Endometrial microvascular endothelial cells (primary cell): ENCODE measurements around the gene IDE. TPM values are rescaled to one million over a fixed set of nuclear protein-coding genes. Genes with fewer than 3 reads are reported as not detected.
"Not testable (repeated sequence)": the region's sequence is repeated elsewhere in the genome, so short reads cannot be mapped to it uniquely, and the experiment has no call there.

Source experiments
- in situ Hi-C: cut with HindIII; loops from 2 replicates; pipeline ENCODE4 v1.10.0; 2017; ENCODE audit warnings: low sequenced_read_pairs, low pct_unique_long_range_greater_than_20kb; ENCODE audit errors: inconsistent ontology term
- total RNA-seq: library from RNA; depleted of rRNA; stranded (reverse); fragments of >200 nt; gene quantifications from one replicate; pipeline ENCODE4 v1.2.3, GENCODE V29; 2015; ENCODE audit errors: inconsistent ontology term

Gene IDE
- 37.7 TPM for total RNA-seq

DNA sequence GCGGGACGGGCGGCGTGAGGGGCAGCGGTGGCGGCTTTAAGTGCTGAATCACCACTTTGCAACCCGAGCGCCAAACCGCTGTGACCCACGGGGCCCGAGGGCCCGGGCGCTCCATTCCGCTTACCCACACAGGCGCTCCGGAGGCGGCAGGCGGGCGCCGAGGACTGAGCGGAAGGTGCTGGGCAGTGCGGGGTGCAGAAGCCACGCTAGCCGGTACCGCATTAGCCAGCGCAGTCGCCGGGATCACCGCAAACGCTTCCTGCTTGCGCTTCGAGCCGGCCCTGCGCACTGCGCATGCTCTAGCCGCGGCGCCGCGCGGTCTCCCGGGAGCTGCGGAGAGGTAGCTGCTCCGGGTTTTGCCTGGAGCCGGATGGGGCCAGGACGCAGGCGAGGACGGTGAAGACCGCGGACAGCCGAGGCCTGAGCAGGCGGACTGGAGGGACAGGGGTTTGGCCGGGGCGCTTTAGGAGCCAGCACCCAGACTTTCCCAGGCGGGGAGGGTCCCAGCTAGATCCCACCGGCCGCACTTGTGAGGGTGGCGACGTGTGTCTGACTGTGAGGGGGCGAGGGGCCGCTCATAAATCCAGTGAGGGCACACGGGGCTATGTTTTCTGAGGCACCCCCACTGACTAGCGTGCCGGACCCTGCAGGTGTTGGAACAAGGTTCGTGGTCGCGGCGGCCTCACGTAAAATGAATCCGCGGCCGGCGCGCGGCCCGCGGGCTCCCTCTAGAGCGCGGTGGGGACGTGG, at the start of gene IDE:
IDE (minus strand) TSS at position 296 of the 750 bp plus-strand sequence; CDS start at position 222, 74 bp downstream.
- in situ Hi-C loops, result no loop called here

DNA sequence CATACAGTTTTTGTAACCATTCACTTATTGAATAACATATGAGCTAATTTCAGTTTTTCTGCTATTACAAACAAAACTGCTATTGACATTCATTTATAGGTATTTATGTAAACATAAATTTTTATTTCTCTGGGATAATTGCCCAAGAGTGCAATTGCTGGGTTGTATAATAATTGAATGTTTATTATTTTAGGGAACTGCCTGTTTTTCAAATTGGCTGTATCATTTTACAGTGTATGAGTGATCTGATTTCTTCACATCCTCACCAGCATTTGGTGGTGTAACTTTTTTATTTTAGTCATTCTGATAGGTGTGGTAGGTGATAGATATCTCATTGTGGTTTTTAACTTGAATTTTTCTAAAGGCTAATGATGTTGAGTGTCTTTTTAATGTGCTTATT, 45.5 kb upstream of the IDE start:
- in situ Hi-C loops, result no loop called here

DNA sequence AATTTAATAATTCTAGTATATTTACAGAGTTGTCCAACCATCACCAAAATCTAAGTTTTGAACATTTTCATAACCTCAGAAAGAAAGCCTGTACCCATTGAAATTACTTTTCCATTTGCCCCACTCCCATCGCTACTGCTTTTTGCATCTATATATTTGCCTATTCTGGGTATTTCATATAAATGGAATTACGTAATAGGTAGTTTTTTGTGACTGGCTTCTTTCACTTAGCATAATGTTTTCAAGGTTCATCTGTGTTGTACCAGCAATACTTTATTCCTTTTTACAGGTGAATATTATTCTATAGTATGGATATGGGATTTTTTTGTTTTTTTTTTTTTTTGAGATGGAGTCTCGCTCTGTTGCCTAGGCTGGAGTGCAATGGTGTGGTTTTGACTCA, 41.6 kb upstream of the IDE start:
- in situ Hi-C loops, result no loop called here

DNA sequence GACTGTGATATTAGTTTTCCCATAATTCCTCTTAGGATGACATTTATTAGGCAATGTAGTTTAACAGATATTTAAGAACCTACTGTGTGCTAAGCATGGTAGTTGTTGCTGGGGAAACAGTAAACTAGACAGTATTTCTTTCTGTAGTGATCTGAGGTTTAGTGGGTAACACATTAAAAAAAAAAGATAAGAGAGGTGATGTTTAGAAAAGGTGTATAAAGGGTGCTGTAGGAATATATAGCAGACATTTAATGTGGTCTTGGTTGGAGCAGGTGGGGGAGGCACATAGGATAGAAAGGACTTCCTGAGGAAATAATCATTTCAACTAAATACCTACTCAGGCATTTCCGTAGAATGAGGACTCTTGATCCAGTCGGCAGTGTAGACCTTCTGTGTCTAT, 30.9 kb upstream of the IDE start:
- in situ Hi-C loops, result no loop called here

DNA sequence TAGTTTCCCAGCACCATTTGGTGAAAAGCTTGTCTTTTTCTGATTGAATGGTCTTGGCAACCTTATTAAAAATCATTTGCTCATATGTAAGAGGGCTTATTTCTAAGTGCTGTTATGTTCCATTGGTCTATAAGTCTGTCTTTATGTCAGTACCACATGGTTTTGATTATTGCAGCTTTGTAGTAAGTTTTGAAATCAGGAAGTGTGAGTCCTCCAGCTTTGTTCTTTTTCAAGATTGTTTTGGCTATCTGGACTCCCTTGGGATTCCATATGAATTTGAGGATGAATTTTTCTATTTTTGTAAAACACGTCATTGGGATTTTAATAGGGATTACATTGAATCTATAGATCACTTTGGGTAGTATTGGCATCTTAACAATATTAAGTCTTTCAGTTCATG, 24.4 kb upstream of the IDE start:
- in situ Hi-C loops, result no loop called here

DNA sequence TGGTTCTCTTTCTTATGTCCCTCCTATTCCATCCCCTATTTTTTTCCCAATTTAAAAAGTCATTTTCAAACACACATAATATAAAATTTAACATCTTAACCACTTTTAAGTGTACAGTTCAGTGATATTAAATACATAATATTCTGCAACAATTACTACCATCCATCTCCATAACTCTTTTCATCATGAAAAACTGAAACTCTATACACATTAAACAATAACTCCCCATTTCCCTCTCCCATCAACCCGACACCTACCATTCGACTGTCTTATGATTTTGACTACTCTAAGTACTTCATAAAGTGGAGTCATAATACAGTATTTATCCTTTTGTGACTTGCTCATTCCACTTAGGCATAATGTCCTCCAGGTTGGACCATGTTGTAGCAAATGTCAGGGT, 21.6 kb upstream of the IDE start:
- in situ Hi-C loops, result no loop called here

DNA sequence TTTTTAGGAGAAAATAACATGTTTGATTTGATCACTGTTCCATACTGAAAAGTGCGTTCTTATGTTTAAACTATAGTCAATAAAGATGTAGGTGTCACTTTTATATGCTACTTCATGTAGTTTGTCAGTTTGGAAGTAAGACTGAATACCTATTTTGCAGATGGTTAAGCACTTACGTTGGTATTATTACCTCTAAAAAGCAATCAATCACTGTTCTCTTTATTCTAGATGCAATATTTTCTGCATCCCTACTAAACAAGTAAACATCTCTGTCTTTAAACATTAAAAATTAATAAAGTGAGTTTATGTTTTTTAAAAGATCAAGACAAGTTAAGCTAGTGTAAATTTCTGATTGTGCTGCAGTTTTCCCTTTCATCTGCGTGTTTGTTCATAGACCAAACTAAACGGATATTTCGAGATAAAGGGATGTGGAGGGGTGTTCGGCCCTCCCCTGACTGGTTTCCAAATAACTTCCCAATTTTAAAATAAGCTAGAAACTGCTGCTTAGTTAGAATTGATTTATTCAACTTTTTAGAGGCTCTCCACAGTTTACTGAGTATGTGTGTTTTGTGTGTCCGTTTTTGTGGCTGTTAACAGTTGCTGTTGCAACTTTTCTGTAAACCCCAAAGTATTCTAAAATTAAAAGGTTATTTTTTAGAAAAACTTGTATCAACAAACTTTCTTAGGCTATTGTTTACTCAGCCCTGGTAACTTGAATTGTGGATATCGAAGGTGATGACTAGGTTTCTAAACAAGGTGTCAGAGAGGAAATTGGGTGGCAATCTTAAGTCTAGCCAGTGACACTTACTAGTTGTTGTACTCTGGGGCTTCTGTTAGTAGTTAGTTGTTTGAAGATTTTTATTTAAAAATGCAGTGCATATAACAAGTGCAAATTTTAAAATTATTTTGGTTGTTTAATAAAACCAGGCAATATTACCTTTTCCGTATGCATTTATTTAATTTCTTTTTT, 20.0 kb upstream of the IDE start:
- in situ Hi-C loops, result no loop called here

DNA sequence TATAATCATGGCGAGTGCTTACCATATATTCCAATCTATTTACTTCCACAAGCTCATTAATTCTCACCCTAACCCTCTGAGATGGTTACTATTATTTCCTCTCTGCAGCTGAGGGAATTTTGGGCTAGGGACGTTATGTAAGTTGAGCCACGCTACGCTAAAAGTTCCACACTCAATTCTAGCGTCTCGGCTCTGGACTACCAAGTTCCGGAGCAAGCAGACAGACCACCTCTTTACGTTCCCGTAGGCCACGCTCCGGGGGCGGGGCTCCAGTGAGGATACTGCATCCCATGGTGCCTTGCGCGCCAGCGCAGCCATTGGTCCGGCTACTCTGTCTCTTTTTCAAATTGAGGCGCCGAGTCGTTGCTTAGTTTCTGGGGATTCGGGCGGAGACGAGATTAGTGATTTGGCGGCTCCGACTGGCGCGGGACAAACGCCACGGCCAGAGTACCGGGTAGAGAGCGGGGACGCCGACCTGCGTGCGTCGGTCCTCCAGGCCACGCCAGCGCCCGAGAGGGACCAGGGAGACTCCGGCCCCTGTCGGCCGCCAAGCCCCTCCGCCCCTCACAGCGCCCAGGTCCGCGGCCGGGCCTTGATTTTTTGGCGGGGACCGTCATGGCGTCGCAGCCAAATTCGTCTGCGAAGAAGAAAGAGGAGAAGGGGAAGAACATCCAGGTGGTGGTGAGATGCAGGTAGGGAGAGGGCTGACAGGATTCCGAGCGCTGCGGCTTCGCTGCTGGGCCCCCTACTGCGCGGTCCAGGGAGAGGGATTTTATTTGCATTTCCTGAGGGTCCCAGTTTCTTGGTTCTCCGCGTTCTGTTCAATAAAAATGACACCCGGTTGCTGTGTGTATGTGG, 19.1 kb upstream of the IDE start, which contains the start of gene KIF11:
KIF11 (plus strand) TSS at position 370 of the 858 bp plus-strand sequence; CDS start at position 616, 246 bp downstream.
- in situ Hi-C loops, result no loop called here

DNA sequence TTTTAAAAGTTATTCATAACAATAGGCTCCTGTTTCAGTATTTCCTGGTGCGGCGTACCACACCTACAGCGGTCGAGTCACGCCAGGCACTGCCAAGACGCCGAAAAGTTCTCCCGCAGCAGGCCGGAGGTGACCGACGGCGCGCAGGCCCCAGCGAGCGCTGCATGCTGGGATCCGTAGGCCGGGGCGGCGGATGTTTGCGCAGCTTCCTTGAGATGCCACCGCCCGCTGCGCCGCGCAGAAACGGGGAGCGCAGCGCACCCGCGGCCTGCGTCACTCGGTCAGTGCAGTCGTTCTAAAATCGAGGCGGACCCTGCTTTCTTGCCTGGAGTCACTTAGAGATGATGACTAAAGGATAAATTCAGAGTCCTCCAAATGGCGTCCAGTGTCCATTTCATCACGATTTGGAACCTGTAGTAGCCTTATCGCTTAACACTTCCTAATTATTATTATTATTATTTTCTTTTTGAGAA, 17.7 kb upstream of the IDE start:
- in situ Hi-C loops, result no loop called here

DNA sequence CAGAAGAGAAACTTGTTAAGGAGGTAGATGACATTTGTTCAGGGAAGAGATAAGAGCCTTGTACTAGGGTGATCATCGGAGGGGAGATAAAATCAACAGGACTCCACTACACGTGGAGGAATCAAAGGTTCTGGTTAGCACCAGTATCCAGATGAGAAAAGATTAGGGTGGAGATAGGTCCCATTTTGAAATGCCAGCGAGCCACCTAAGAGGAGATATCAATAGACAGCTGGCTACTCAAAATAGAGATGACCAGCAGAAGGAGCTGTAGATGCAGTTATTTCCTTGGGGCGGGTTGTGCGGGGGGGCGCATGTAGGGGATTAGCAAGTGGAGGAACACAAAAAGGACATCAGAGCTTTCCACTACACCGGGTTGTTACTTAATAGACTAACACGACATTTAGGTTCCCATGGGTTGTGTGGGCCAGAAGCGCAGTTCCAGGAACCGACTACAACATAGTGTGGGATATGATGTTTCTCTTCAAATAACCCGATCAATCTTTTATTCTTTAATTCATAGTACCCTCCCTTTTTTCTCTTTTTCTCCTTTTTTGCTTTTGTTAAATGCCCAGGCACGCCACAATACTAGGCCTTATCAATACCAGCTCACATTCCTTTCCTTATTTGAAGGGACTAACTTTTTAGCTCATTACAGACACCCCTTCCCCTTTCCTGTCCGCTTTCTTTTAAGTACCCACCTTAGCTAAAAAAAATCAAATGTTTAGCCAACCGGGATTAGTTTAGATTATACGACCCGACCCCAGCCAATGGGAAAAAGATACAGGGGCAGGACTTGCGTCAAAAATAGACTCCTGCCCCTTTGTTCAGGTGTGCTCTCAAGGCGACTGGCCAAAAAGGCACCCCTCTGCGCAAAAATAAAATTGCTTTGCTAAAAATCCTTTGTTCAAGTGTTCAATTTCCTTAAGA, 17.0 kb upstream of the IDE start:
- in situ Hi-C loops, result no loop called here

DNA sequence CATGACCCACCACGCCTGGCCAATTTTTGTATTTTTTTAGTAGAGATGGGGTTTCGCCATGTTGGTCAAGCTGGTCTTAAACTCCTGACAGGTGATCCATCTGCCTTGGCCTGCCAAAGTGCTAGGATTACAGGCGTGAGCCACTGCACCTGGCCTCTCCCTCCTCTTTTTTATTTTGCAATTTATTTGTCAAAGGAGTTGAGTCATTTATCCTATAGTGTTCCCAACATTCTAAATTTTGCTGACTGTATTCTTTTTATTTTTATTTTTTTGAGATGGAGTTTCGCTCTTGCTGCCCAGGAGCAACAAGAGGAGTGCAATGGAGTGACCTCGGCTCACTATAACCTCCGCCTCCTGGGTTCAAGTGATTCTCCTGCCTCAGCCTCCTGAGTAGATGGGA, 8.5 kb upstream of the IDE start:
- in situ Hi-C loops, result not testable (repeated sequence)

DNA sequence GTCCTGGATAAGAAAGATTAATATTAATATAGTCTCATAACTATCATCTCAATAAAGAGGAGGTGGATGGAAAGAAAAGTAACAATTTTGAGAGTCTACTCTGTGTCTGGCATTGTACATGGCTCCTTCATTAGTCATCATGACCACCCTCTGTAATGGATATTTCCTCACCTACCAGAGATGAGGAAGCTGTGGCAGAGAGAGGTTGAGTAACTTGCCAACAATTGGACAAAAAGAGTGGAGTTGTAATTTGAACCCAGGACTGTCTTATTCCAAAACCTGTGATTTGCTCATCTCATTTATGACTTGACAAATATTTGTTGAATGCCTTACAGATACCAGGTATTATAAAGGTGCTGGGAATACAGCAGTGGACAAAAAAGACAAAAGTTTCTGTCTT, 2.1 kb upstream of the IDE start:
- in situ Hi-C loops, result no loop called here

DNA sequence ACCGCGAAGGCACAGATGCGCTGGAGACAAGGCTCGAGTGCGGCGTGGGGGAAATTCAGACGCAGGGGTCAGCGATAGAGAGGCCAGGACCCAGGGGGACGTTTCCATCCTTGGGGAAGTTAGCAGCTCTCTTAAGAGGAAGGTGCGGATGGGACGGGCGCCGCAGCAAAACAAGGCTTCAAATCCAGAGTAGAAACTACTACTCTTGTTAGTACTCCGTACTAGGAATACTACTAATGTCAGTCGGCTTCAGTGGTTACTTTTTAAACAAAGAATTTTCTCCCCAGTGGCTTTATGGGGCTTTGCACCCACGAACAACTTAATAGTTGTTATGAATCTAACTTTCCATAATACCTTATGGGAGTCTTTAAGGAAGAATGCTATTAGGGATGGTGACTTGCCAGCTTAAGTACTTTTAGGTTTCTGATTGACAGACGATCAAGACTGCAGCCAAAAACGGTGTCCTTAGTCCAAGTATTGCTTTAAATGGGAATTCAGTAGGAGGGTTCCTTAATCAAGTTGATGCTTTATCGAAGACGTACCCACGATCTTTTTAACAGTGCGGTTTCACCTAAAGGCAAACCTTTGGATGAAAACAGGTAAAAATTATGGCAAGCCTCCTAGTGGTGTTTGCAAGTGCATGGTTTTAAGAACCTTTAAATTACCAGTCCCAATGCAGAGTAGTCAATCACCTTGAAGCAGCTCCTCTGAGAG, 812 bp upstream of the IDE start:
- in situ Hi-C loops, result no loop called here

DNA sequence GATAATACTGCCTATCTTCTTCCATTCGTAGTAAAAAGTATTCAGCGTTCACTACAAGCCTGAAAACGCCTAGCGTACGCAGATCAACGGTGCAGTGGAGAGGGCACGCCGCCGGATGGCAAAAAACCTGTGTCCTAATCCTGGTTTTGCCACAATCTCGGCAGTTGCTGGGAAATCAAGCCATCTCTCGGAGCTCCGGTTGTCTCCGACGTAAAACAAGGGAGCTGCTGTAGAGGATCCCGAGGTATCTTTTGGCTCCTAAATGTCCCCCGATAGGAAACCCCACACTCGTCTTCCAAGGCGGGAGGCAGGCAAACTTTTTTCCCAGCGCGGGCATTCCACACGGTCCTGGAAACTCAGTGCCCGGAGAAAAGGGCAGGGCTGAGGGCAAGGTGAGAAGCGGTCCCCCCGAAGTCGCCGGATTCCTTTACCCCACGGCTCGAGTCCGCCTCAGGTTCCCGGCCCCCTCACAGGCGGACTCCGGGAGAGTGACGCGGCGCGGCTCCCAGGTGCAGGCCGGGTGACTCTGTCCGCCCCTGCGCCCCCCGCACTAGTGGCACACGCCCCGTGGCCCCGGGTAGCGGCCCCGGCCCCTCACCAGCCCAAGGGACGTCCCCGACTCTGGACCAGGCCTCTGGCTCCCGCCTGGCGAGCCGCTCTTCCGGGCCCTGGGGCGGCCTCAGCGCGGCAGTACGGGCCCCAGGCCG, 649 bp downstream of the IDE start:
- in situ Hi-C loops, result no loop called here

DNA sequence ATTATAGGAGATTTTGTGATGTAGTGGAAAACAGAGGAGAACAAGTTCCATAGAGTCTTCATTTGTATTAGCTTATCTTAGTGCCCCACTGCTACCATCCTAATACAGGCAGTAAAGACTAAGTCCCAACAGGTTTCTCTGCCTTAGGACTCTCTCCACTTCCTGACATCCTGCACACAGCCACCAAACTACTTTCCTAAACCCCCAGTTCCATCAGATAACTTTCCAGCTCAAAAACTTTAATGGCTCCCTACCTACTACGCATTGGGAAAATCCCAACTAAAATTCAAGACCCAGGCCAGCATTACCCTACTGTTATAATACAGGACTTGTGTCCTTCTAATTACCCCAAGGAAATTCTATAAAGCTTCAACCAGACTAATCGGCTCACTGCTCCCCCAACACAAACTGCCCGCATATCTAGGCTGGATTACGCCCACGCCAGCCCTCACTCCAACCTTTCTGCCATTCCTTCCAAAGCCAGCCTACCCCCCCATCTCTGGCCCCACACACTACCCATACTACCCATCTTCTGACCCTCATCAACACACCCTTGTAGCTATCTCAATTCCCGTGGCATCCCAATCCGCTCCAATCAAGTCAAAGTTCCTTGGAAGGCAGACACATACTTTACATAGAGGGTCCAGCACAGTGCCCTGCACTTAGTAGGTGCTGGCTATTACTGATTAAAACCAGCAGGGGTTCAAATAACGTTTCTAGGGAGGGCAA, 1.4 kb downstream of the IDE start:
- in situ Hi-C loops, result no loop called here

DNA sequence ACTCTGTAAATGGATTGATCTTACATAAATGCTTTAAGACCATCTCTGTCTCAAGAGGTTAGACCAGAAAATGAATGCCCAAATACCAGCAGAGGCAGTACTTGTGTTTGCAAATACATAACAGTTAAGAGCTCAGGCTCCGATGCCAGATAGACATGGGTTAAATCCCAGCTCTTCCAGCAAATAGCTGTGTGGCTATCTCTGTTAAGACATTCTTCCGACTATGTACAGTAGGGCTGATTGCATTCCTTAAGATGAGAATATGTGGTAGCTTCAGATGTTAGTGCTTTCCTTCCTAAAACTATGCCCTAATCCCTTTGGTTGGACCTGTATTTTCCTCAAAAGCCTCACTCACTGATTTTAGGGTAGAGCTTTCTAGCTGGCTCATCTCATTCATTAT, 2.2 kb downstream of the IDE start:
- in situ Hi-C loops, result no loop called here
